GM12878 (cell line): ENCODE results near the gene IRF9. TPM values are rescaled to one million over a fixed set of nuclear protein-coding genes. Genes with fewer than 3 reads are reported as not detected.

Source experiments
- CHD4 ChIP-seq: fragments of 200-600 bp; sonication (generic); IDR thresholded peaks from 2 replicates; pipeline ENCODE4 v1.6.1; 2016; ENCODE audit warnings: mild to moderate bottlenecking
- ETV6 ChIP-seq, 2 experiments: fragments of 450-650 bp in 1 of 2; IDR thresholded peaks in 1 of 2; conservative IDR thresholded peaks in 1 of 2; 2 replicates each; pipeline ENCODE4 v1.6.1; 2014; ENCODE audit warnings: antibody characterized with exemption in 1 of 2, borderline replicate concordance in 1 of 2, low read depth in 1 of 2, mild to moderate bottlenecking in 1 of 2, moderate library complexity in 1 of 2
- IKZF2 ChIP-seq, 2 experiments: fragments of 450-650 bp; IDR thresholded peaks; 2 replicates each; pipeline ENCODE4 v1.6.1; 2017; ENCODE audit warnings: mild to moderate bottlenecking in 2 of 2, moderate library complexity in 2 of 2
- KAT2A ChIP-seq: conservative IDR thresholded peaks from 2 replicates; pipeline ENCODE4 v1.6.1; 2011; ENCODE audit warnings: low read depth, low read length; ENCODE audit not compliant: control insufficient read depth
- MEF2A ChIP-seq: IDR thresholded peaks from 2 replicates; pipeline ENCODE4 v1.6.1; 2011; ENCODE audit warnings: low read depth, mild to moderate bottlenecking, low read length, moderate library complexity; ENCODE audit not compliant: insufficient read depth
- MTA3 ChIP-seq: IDR thresholded peaks from 2 replicates; pipeline ENCODE4 v1.6.1; 2012; ENCODE audit warnings: low read length, inconsistent platforms, borderline replicate concordance
- POU2F2 ChIP-seq: IDR thresholded peaks from 3 replicates; pipeline ENCODE4 v1.6.1; 2011; ENCODE audit warnings: low read depth, mild to moderate bottlenecking, low read length, borderline replicate concordance
- RAD51 ChIP-seq: fragments of 450-650 bp; IDR thresholded peaks from 2 replicates; pipeline ENCODE4 v1.6.1; 2016; ENCODE audit warnings: moderate library complexity, mild to moderate bottlenecking, inconsistent platforms
- REST ChIP-seq: IDR thresholded peaks from 2 replicates; pipeline ENCODE4 v1.6.1; 2012; ENCODE audit warnings: mild to moderate bottlenecking, low read depth, low read length
- SKIL ChIP-seq: fragments of 450-650 bp; IDR thresholded peaks from 2 replicates; pipeline ENCODE4 v1.6.1; 2017; ENCODE audit warnings: mild to moderate bottlenecking, low read depth, inconsistent platforms; ENCODE audit not compliant: poor library complexity, severe bottlenecking
- SMAD1 ChIP-seq: fragments of 450-650 bp; IDR thresholded peaks from 2 replicates; pipeline ENCODE4 v1.6.1; 2018; ENCODE audit warnings: mild to moderate bottlenecking, low read depth; ENCODE audit not compliant: partially characterized antibody
- SUPT20H ChIP-seq: IDR thresholded peaks from 2 replicates; pipeline ENCODE4 v1.6.1; 2011; ENCODE audit warnings: low read depth, mild to moderate bottlenecking, low read length, moderate library complexity, borderline replicate concordance; ENCODE audit not compliant: control insufficient read depth
- SUZ12 ChIP-seq: fragments of 200-600 bp; sonication (generic); IDR thresholded peaks from one replicate; pipeline ENCODE4 v1.6.1; 2018; ENCODE audit warnings: antibody characterized with exemption, mild to moderate bottlenecking; ENCODE audit not compliant: unreplicated experiment
- TAF1 ChIP-seq: IDR thresholded peaks from 2 replicates; pipeline ENCODE4 v1.6.1; 2011; ENCODE audit warnings: mild to moderate bottlenecking, low read depth, low read length, borderline replicate concordance
- ZNF384 ChIP-seq: IDR thresholded peaks from 2 replicates; pipeline ENCODE4 v1.6.1; 2012; ENCODE audit warnings: low read depth, mild to moderate bottlenecking, low read length, improper control_type of control experiment, borderline replicate concordance
- polyA plus RNA-seq, 11 experiments: library from polyadenylated mRNA; depleted of rRNA in 4 of 11; unstranded in 6 of 11; stranded (reverse) in 5 of 11; fragments of >200 nt; fragmentation: Nextera tagmentation in 4 of 11; fragmentation: Illumina TruSeq in 1 of 11; extraction: Ambion mirVana in 4 of 11; extraction: Trizol in 1 of 11; gene quantifications; 1 replicate in 1 of 11; 2 replicates in 10 of 11; pipeline versions ENCODE4 v1.2.1 to v1.2.3, GENCODE V29; 2011 to 2016; ENCODE audit warnings: inconsistent platforms in 2 of 11, missing spikeins in 2 of 11, low read depth in 1 of 11
- total RNA-seq, 4 experiments: library from RNA; depleted of rRNA in 3 of 4; stranded (reverse); fragments of >200 nt in 3 of 4; fragmentation: Illumina TruSeq in 1 of 4; extraction: Trizol in 1 of 4; gene quantifications; 2 replicates each; pipeline versions ENCODE4 v1.2.1 to v1.2.3, GENCODE V29; 2013 to 2021
- TF ChIP-seq, protein P1 (sequence below): fragments of 450-650 bp; IDR thresholded peaks from 2 replicates; pipeline ENCODE4 v1.6.1; 2017; ENCODE audit warnings: mild to moderate bottlenecking, moderate library complexity
- TF ChIP-seq, protein P2 (sequence below): IDR thresholded peaks from 2 replicates; pipeline ENCODE4 v1.6.1; 2012; ENCODE audit warnings: low read length, inconsistent platforms

The IRF9 gene
- total and polyA plus RNA-seq, 10 of the 15 experiments (the other 5 are each of a cell fraction or from before 2014, with no cell fraction given), result 47.6 to 234 (median 148) TPM

GRCh38 chr14:24113801-24114531 is 47.1 kb upstream of the IRF9 start (continued):
- TF ChIP-seq, protein P1, sequence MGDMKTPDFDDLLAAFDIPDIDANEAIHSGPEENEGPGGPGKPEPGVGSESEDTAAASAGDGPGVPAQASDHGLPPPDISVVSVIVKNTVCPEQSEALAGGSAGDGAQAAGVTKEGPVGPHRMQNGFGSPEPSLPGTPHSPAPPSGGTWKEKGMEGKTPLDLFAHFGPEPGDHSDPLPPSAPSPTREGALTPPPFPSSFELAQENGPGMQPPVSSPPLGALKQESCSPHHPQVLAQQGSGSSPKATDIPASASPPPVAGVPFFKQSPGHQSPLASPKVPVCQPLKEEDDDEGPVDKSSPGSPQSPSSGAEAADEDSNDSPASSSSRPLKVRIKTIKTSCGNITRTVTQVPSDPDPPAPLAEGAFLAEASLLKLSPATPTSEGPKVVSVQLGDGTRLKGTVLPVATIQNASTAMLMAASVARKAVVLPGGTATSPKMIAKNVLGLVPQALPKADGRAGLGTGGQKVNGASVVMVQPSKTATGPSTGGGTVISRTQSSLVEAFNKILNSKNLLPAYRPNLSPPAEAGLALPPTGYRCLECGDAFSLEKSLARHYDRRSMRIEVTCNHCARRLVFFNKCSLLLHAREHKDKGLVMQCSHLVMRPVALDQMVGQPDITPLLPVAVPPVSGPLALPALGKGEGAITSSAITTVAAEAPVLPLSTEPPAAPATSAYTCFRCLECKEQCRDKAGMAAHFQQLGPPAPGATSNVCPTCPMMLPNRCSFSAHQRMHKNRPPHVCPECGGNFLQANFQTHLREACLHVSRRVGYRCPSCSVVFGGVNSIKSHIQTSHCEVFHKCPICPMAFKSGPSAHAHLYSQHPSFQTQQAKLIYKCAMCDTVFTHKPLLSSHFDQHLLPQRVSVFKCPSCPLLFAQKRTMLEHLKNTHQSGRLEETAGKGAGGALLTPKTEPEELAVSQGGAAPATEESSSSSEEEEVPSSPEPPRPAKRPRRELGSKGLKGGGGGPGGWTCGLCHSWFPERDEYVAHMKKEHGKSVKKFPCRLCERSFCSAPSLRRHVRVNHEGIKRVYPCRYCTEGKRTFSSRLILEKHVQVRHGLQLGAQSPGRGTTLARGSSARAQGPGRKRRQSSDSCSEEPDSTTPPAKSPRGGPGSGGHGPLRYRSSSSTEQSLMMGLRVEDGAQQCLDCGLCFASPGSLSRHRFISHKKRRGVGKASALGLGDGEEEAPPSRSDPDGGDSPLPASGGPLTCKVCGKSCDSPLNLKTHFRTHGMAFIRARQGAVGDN, result peak; percentile 72; the same call in 1 of the 2 replicates
- TF ChIP-seq SUPT20H (no peak), KAT2A (no peak), POU2F2 (peak; percentile 8; the same call in 2 of the 3 replicates), ZNF384 (no peak), ETV6 (conservative IDR thresholded peaks at IDR 0.05 in 1 of 2, IDR thresholded peaks at IDR 0.05 in 1 of 2; ENCODE audit: borderline replicate concordance in 1 of 2, low read depth in 1 of 2) (peak in 1 of 2 experiments; percentile 36; a peak in 2 of 4 replicates), MEF2A (peak; percentile 37; the same call in 1 of the 2 replicates), IKZF2 (IDR thresholded peaks at IDR 0.05) (peak; percentile 52 to 67), CHD4 (no peak), RAD51 (no peak), SKIL (peak; percentile 76), MTA3 (no peak), REST (no peak), SUZ12 (no peak), TAF1 (peak; percentile 59; the same call in 1 of the 2 replicates), SMAD1 (peak; percentile 57)
- TF ChIP-seq, protein P2, sequence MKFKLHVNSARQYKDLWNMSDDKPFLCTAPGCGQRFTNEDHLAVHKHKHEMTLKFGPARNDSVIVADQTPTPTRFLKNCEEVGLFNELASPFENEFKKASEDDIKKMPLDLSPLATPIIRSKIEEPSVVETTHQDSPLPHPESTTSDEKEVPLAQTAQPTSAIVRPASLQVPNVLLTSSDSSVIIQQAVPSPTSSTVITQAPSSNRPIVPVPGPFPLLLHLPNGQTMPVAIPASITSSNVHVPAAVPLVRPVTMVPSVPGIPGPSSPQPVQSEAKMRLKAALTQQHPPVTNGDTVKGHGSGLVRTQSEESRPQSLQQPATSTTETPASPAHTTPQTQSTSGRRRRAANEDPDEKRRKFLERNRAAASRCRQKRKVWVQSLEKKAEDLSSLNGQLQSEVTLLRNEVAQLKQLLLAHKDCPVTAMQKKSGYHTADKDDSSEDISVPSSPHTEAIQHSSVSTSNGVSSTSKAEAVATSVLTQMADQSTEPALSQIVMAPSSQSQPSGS, result no peak; the same call in 1 of the 2 replicates
